Erythroblast (primary cell): ENCODE data around the gene GHRH.
A peak's percentile ranks its signal among the peaks of the same experiment; 100 is the strongest.

Experiments used
- DNase-seq, 2 experiments: peaks; one replicate each; lab custom pipeline; 2025; lab: John Stamatoyannopoulos, UW
- GATA1 ChIP-seq: IDR thresholded peaks from 2 replicates; pipeline ENCODE4 v1.6.1; 2011; ENCODE audit warnings: low read depth, mild to moderate bottlenecking, control low read depth, low read length, moderate library complexity
- POLR2A ChIP-seq: IDR thresholded peaks from 2 replicates; pipeline ENCODE4 v1.6.1; 2011; ENCODE audit warnings: mild to moderate bottlenecking, low read length

Gene GHRH

DNA sequence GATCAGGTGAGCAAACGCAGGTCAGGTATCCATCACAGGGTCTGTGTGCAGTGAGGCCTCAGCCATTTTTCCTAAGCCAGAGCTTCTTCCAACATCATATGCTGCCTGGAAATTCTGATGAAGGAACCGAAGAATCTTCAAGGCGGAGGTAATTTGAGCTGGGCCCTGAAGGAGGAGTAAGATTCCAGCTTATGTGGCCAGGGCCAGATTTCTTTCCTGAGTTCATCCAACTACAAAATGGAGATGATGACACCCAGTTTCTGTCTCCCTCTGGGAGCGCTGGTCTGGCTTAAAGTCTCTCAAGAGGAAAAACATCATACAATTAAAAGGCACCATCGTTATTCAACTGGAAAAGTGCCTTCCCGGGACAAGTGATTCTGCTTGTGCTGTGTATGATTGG is 20.9 kb upstream of the GHRH start:
- DNase-seq, result peak in 1 of 2 experiments; percentile 15
- TF ChIP-seq GATA1, result no peak
- no peak for TF ChIP-seq POLR2A

DNA sequence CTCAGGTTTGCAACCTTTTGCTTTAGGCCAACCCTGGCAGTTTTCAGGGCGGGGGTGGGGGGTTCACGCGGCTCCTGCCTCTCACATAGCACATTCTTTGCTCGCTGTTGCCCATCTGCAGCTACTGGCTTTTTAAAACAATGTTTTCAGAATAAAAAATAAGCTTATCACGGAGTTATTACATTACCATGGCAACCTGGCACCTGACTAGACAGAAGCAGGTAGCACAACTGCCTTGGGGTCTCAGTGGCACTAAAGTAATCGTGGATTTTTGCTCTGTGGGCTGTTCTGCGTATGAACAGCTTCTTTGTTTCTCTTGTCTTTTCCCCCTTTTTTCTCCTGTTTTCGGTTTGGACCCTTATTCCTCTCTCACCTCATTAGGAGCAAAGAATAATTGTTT is 18.8 kb upstream of the GHRH start:
- DNase-seq, result no peak
- TF ChIP-seq POLR2A (no peak), GATA1 (no peak)

DNA sequence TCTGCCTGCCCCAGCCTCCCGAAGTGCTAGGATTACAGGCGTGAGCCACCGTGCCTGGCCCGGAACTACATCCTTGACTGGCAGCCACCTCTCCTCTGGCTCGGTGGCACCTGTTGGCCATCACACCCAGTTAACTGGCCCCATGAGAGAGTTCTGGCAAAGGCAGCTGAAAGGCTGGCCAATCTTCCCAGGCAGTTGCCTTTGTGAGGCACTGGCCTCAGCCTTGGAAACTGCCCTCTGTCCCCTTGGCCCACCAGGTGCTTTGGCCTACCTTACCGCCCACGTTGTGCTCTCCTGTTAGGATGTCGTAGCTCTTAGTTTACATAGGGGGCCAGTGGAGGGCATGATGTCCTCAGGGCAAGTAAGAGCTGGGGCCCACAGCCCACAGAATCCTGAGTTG is 18.2 kb upstream of the GHRH start:
- DNase-seq, result no peak
- TF ChIP-seq GATA1 (no peak), POLR2A (no peak)

DNA sequence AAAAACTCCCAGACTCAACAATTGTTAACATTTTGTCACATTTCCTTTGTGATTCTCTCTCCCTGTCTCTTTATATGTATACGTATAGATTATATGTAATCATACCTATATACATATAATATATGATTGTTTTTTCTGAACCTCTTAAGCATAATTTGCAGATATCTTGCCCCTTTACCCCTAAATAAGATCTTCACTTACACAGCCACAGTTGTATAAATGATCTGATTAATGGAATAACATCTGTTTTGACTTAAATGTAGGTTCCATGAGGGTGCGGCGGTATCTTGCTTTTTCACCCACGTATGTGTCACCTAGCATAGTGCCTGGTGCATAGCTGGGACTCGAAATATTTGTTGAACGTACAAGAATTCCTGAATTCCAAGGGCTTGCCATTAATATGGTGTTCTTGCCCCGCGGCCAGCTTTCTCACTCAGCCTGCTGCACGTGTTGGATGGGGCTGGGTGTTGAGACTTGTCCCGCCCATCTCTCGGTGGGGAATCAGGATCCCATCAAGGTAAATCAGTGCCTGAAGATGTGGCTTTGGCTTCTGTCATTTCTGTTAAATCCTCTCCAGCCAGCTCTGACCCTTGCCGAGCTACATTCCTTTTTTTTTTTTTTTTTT is 17.5 kb upstream of the GHRH start:
- DNase-seq, result no peak

DNA sequence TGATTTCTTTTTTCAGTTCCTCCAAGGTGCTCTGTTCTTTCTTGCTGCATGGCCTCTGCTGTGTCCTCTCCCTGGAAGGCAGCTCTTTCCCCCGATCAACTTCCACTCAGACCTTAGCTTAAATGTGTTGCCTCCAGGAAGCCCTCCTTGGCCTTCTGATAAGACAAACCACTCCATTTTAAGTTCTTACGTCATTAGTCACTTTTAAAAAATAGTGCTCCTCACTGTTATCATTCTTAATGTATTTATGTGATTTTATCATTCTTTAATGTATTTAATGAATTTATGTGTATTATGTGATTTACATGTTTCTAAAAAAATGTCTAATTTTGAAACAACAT is 15.6 kb upstream of the GHRH start:
- TF ChIP-seq POLR2A (no peak), GATA1 (no peak)
- DNase-seq, result no peak

More for the DNA sequence above, 17.5 kb upstream of the GHRH start:
- no peak for TF ChIP-seq POLR2A

DNA sequence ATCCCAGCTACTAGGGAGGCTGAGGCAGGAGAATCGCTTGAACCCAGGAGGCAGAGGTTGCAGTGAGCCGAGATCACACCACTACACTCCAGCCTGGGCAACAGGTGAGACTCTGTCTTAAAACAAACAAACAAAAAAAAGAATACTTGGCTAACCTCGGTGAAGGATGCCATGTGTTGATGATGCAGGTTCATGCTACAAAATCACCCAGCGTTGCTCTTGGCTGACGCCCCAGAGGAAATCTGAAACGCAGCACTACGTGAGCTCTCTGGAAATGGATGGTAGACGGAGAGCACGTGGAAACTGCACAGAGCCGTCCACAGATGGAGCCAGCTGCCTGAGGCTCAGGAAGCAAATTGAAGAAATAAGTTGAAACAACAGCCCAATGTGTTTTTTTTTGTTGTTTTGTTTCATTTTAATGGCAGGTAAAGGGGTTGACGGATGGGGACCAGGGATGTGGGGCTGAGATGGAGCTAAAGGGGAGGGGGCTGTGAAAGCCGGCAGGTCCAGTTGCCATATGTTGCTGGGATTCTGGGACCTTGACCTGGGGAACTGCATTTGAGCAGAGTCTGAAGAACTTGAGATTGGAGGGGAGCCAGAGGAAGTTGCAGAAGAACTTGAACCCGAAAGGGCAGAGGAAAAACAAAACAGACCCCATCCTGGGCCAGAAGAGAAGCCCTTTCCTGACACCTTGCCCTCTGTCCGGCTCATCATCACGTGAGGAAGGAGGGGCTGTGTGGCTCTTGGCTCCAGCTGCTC is 15.1 kb upstream of the GHRH start:
- TF ChIP-seq POLR2A, result no peak
- no peak for TF ChIP-seq GATA1
- no peak for DNase-seq

DNA sequence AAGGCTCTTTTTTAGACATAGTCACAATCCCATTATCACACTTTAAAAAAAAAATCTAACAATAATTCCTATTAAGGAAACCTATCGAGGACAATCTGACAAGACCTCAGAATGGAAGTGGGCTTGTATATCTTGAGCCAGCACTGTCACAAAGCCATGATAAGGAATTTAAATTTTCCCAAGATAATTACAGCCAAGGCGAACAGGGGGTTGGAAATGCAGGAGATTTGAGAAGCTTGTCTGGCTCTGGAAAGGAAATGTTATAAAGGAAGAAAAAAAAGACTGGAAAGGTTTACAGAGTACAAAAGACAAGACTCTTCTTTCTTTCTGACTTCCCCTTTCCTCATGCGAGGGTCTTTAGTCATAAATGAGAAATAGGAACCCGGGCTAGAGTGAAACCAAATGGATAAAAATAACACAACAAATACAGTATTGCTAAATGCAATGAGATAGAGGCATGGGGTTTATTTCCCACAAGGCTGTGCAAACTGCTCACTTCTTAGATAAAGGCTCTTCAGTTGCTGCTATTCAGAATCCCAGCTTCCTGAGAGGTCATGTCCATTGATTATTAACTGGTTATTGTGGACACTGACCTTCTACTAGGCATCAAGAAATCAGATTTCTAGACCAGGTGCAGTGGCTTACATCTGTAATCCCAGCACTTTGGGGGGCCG is 13.4 kb upstream of the GHRH start:
- DNase-seq, result no peak
- TF ChIP-seq POLR2A (no peak), GATA1 (no peak)

DNA sequence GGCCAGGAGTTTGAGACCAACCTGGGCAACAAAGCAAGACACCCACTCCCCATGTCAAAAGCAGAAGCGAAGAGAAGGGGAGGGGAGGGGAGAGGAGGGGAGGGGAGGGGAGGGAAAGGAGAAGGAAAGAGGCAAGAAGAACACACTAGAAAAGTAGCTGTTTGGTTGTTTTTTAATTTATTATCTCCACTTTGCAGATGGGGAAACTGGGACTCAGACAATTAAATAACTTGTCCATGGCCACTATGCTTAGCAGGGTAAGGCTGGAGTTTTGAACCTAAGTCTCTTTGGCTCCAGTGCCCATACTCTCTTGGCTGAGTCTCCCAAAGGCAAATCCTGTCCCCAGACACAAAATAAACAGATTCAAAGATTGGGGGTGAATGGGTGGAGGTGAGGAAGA is 12.4 kb upstream of the GHRH start:
- TF ChIP-seq GATA1 (no peak), POLR2A (no peak)

DNA sequence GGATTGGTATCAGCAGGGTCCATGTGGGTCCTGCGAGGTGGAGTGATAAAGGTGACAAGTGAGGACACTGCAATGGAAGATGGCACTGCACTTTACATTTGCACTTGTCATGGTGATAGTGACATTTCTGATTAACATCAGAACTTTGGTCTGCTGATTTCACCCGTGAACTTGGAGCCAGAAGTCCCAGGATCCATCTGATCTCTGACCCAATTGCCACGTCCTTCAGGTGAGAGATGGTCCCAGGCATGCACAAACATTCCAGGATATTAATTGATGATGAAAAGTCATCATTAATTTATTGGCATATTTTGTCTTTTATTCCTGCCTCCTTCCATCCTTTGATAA is 9.8 kb upstream of the GHRH start:
- peak in 1 of 2 experiments; percentile 14 for DNase-seq
- TF ChIP-seq POLR2A, result no peak
- TF ChIP-seq GATA1, result no peak

More for the DNA sequence above, 12.4 kb upstream of the GHRH start:
- DNase-seq, result no peak

DNA sequence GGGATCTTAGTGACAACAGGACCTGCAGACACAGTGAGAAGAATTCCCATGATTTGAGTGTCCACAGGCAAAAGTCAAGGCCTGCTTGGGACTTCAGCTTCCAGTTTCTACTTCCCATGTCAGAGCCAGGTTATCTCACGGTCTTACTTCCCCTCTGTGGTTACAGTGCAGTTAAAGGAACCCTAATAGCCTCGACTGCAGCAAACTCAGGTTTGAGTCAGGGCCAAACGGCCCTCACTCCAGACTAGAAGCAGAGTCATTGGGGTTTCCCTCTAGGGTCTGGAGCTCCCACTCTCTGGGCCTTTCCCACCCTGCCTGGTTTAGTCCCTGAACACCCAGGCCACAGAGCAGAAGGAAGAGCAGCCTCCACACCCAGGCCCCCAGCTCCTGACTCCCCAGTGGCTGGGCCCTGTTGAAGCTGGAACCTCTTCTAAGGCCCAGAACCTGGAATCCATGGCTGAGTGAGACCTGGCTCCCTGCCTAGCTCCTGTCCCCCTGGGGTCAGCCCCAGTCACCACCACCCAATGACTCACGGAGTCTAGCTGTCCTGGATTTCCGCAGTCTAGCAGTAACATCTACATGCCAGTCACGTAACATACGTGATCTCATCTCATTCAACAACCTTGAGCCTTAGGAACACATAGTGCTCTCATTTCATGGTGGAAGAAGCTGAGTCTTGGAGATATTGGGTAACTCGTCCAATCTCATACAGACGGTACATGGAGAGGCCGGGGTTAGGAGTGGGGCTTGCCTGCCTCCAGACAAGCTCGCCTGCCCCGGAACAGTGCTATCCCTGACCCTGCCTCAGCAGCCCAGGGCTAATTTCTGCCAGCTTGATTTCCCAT is 9.2 kb upstream of the GHRH start:
- no peak for DNase-seq
- no peak for TF ChIP-seq GATA1
- no peak for TF ChIP-seq POLR2A

DNA sequence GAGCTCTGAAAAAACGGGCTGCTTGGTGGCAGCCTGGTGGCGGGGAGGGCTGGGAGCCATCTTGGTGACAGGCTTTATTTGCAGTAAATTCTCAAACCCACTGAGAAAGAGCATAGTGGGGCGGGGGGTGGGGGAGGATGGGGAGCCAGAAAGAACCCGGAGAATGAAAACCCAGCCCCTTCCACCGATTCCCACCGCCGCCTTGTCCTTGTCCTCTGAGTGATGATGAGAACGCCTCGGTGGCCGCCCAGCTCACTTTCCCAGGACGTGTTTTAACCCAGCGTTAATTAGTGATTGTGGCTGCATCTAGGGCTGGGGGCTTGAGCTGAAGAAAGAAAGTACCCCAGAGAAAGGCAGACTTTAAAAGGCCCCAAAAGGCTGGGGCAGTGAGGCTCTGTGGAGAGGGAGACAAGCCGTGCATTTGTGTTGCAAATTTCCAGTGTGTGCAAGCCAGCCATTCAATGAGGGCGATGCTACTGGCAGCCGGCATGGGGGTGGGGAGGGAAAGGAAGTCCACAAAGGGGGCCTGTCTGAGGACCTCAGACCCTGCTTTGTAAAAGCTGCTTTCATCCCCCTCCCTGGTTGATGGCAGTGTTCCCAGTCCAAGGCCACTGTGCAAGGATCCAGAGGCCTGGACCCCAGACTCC is 6.2 kb upstream of the GHRH start:
- no peak for DNase-seq
- TF ChIP-seq GATA1 (no peak), POLR2A (no peak)

DNA sequence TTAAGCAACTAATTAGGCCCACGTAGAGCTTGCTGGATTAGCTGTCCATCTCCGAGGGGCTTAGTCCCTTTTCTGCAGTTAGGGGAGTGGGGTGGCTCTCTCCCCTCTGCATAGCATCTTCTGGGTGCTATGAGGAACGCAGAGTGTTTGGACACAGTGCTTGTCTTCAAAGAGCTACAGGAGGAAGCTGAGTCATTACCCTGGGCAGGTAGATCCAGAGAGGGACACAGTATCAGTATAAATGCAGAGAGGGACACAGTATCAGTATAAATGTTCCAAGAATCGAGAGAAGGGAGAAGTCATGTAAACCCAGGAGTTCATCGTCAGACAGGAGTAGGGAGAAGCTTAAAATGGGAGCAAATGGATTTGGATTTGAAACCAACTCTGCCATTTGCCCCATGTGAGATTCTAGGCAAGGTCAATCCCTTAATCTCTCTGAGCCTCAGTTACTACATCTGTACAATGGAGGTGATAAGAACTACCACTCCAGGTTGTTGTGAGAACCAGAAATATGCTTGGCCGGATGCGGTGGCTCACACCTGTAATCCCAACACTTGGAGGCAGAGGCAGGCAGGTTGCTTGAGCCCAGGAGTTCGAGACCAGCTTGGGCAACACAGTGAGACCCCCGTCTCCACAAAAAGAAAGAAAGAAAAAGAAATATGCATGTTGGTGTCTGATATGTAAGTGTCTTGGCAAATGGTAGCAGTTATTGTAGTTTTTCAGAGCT is 5.5 kb upstream of the GHRH start:
- DNase-seq, result no peak
- TF ChIP-seq POLR2A, result no peak
- no peak for TF ChIP-seq GATA1

DNA sequence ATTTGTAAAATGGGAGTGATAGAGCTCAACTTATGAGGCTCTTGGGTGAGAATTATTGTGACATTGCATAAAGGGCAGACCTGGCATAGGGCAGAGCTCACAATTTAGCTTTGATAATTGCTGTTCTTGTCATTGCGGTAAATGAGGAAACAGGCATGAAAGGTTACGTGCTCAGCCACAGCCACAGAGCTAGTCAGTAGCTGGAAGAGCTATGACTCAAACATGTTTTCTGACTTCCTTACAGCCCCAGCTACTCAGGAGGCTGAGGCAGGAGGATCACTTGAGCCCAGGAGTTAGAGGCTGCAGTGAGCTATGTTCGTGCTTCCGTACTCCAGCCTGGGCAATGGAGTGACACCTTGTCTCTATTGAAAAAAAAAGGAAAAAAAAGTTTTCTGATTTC is 3.5 kb upstream of the GHRH start:
- no peak for DNase-seq
- TF ChIP-seq GATA1, result no peak
- no peak for TF ChIP-seq POLR2A
